SKM-1 (cell line): ENCODE measurements around the gene OR2F1.
"Not testable (repeated sequence)": the region's sequence is repeated elsewhere in the genome, so short reads cannot be mapped to it uniquely, and the experiment has no call there.

ENCODE experiments used
- DNase-seq: peaks from one replicate; lab custom pipeline; 2025; ENCODE audit not compliant: unreplicated experiment; lab: John Stamatoyannopoulos, UW

The OR2F1 gene

GRCh38 chr7:144006029-144006691 lies 51.5 kb downstream of the OR2F1 start:
- no peak for DNase-seq

- DNase-seq, result no peak
Measured at GRCh38 chr7:144006692-144007042, 52.0 kb downstream of the OR2F1 start.

- DNase-seq, result no peak
Measured at GRCh38 chr7:144009361-144009760, 54.7 kb downstream of the OR2F1 start.

GRCh38 chr7:144010061-144010460 lies 55.4 kb downstream of the OR2F1 start:
- DNase-seq, result peak; percentile 28

- DNase-seq, result not testable (repeated sequence)
Measured at GRCh38 chr7:144010821-144011220, 56.2 kb downstream of the OR2F1 start.

DNA sequence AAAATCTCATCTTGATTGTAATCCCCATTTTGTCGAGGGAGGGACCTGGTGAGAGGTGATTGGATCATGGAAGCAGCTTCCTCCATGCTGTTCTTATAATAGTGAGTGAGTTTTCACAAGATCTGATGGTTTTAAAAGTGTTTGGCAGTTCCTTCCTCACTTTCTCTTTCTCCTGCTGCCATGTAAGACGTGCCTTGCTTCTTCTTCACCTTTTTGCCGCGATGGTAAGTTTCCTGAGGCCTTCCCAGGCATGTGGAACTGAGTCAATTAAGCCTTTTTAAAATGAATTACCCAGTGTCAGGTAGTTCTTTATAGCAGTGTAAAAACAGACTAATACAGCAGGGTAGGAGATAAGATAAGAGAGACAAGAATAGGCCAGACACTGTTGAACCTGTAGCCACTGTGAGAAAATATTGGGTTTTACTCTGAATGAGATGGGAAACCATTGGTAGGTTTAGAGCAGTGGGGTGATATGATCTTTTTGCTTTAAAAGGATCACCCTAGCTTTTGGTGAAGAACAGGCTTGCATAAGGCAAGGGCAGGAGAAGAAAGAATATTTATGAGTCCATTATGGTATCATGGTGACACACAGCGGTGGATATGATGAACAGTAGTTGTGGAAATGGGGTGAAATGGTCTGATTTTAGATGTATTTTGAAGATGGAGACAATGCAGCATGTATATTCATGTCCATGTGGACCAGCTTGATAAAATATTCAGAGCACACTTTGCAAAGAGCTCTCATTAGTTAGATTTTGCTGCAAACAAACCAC lies 57.0 kb downstream of the OR2F1 start:
- no peak for DNase-seq
